GM23248 (cell line): ENCODE results near the gene LTB4R.

Experiments used
- EZH2 ChIP-seq: fragments of 200-600 bp; sonication (generic); IDR thresholded peaks from 2 replicates; pipeline ENCODE4 v1.6.1; 2018; ENCODE audit warnings: antibody characterized with exemption, mild to moderate bottlenecking; ENCODE audit not compliant: insufficient read depth, poor library complexity, severe bottlenecking
- EZH2phosphoT487 ChIP-seq: fragments of 200-600 bp; sonication (generic); IDR thresholded peaks from 2 replicates; pipeline ENCODE4 v1.6.1; 2018; ENCODE audit warnings: antibody characterized with exemption, moderate library complexity, mild to moderate bottlenecking, low read depth; ENCODE audit not compliant: insufficient read depth

DNA sequence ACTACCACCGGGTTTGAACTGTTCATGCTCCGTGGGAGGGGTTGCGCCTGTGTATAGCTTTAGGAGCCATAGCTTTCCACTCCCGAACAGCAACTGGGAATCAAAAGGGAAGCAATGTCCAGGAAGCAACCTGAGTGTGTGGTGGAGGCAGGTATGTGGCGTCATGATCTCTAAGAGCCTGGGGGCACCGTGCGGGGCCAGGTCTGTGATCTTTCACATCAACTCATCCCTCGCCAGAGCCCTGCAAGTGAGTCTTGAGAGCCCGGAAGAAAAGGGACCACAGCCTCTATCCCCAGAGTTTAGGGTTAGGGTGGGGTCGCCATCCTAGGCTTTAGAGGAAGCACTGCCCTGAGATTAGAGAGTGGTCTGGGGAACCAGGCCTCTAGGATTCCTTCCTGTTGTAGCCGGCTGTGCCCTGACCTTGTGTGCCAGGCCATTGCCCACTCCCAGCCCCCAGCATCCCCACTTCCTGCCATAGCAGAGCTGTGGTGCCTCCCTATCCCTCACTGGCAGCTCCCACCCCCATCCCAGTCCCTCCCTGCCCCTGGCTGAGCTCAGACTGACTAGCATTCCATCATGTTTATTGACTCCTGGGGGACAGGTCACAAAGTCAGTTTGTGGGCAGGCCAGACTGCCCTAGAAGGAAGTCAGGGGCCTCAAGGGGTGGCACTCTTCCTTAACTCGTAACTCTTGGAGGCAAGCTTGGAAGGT is 24.3 kb downstream of the LTB4R start:
- TF ChIP-seq EZH2phosphoT487 (no peak), EZH2 (no peak)
